Left lung (tissue), 10 donors: ENCODE measurements around the gene EDIL3. TPM values are rescaled to one million over a fixed set of nuclear protein-coding genes. Genes with fewer than 3 reads are reported as not detected.

Experiments used
- ATAC-seq: fragments of 200-7000 bp; cut with Tn5 transposase; one replicate; pipeline ENCODE4 v1.9.1; 2020; ENCODE audit warnings: moderate library complexity
- DNase-seq, 4 donors: peaks; one replicate each; pipeline ENCODE4 v3.0.0-alpha.2; 2013 to 2020
- H3K27ac ChIP-seq, 2 donors: fragments of 200-600 bp; sonication (generic) in 1 of 2; one replicate each; pipeline versions ENCODE4 v1.5.0 to v1.8.0; 2020 to 2021
- H3K27me3 ChIP-seq, 2 donors: fragments of 200-600 bp; sonication (generic) in 1 of 2; one replicate each; pipeline versions ENCODE4 v1.5.0 to v1.8.0; 2020 to 2021
- H3K36me3 ChIP-seq, 2 donors: fragments of 200-600 bp; sonication (generic) in 1 of 2; one replicate each; pipeline versions ENCODE4 v1.5.0 to v1.8.0; 2020 to 2021
- H3K4me1 ChIP-seq, 2 donors: fragments of 200-600 bp; one replicate each; pipeline ENCODE4 v1.8.0; 2021
- H3K4me3 ChIP-seq, 2 donors: fragments of 200-600 bp; sonication (generic) in 1 of 2; one replicate each; pipeline versions ENCODE4 v1.5.0 to v1.8.0; 2020 to 2021; ENCODE audit warnings: mild to moderate bottlenecking in 1 of 2
- H3K9me3 ChIP-seq, 2 donors: fragments of 200-600 bp; sonication (generic) in 1 of 2; one replicate each; pipeline versions ENCODE4 v1.5.0 to v1.8.0; 2020 to 2021
- CTCF ChIP-seq, 2 donors: fragments of 200-600 bp; sonication (generic) in 1 of 2; IDR thresholded peaks; one replicate each; pipeline versions ENCODE4 v1.5.0 to v1.8.0; 2021; ENCODE audit warnings: antibody characterized with exemption in 2 of 2
- intact Hi-C, 2 donors: fragments of 100-400 bp; cut with DNase I; formaldehyde crosslinking; loops; one replicate each; pipeline versions ENCODE4 v1.11.2 to v1.14.2; 2022
- polyA plus RNA-seq, 6 donors: library from polyadenylated mRNA; unstranded; fragments of 120-200 nt; gene quantifications; one replicate each; pipeline ENCODE4 v1.2.1, GENCODE V29; 2013; ENCODE audit not compliant: insufficient read length in 6 of 6
- total RNA-seq, 2 donors: library from RNA; stranded (reverse); fragmentation: NEBNext Ultra II Directional; extraction: Animal tissue kit (Norgen Biotek cat#: 25700); gene quantifications; one replicate each; pipeline ENCODE4 v1.2.1, GENCODE V29; 2021
- donor health status: DM: no; HTN: yes; CAD: no.
- donor health status: DM: no; HTN: no; CAD: no.

EDIL3 gene
- total and polyA plus RNA-seq, 8 donors: 20.6 to 59.9 (median 42.3) TPM

GRCh38 chr5:84113246-84114105 is 271.2 kb downstream of the EDIL3 start:
- Histone ChIP-seq H3K4me3 (no peak overlapping the region), H3K27ac (no peak overlapping the region), H3K9me3 (no peaks in the 10 kb centered on the region), H3K36me3 (no peaks in the 10 kb centered on the region), H3K4me1 (no peaks in the 10 kb centered on the region), H3K27me3 (no peaks in the 10 kb centered on the region)
- no peak for DNase-seq
- intact Hi-C loops: no loop called here
- no peak for ATAC-seq
- no peak for TF ChIP-seq CTCF (IDR thresholded peaks at IDR 0.05)

GRCh38 chr5:84092738-84093137 is 291.9 kb downstream of the EDIL3 start:
- Histone ChIP-seq H3K4me3 (no peak overlapping the region), H3K4me1 (no peaks in the 10 kb centered on the region), H3K27ac (no peak overlapping the region), H3K36me3 (no peaks in the 10 kb centered on the region), H3K9me3 (peaks cover 0 to 8% of the 10 kb centered on the region in 2 donors), H3K27me3 (no peaks in the 10 kb centered on the region)
- ATAC-seq (no peak), DNase-seq (no peak)
- no peak for TF ChIP-seq CTCF (IDR thresholded peaks at IDR 0.05)
- intact Hi-C loops: no loop called here

- H3K27me3 ChIP-seq: no peaks in the 10 kb centered on the region
- peak; percentile 52 for ATAC-seq
- no peaks in the 10 kb centered on the region for H3K4me1 ChIP-seq
- intact Hi-C loops: no loop called here
- H3K27ac ChIP-seq: no peak overlapping the region
- no peak for TF ChIP-seq CTCF (IDR thresholded peaks at IDR 0.05)
- peaks cover 0 to 4% of the 10 kb centered on the region in 2 donors for H3K9me3 ChIP-seq
- H3K36me3 ChIP-seq: no peaks in the 10 kb centered on the region
- DNase-seq: no peak
- no peak overlapping the region for H3K4me3 ChIP-seq
Measured at GRCh38 chr5:84091127-84091799, 293.4 kb downstream of the EDIL3 start.

- ATAC-seq: peak; percentile 45
- Histone ChIP-seq H3K27ac (no peak overlapping the region), H3K9me3 (no peaks in the 10 kb centered on the region), H3K27me3 (no peaks in the 10 kb centered on the region), H3K4me1 (no peaks in the 10 kb centered on the region), H3K4me3 (no peak overlapping the region), H3K36me3 (no peaks in the 10 kb centered on the region)
- intact Hi-C loops: no loop called here
- no peak for TF ChIP-seq CTCF (IDR thresholded peaks at IDR 0.05)
- DNase-seq: no peak
Measured at GRCh38 chr5:84088996-84089395, 295.7 kb downstream of the EDIL3 start.

- Histone ChIP-seq H3K27ac (no peak overlapping the region), H3K9me3 (no peaks in the 10 kb centered on the region), H3K4me3 (no peak overlapping the region), H3K4me1 (no peaks in the 10 kb centered on the region), H3K36me3 (no peaks in the 10 kb centered on the region), H3K27me3 (no peaks in the 10 kb centered on the region)
- ATAC-seq: no peak
- no peak for DNase-seq
- TF ChIP-seq CTCF (IDR thresholded peaks at IDR 0.05): no peak
- intact Hi-C loops: no loop called here
Measured at GRCh38 chr5:84086511-84086910, 298.2 kb downstream of the EDIL3 start.
